ENCODE measurements around the gene TNFSF15.

The TNFSF15 gene

GRCh38 chr9:114798101-114798500, 7.7 kb downstream of the TNFSF15 start:
- H3K4me1 ChIP-seq (ENCODE audit: control insufficient read depth in 1 of 2, insufficient read depth in 1 of 2, low read depth in 1 of 2, low read length in 1 of 2), result no peaks in the 10 kb centered on the region
- H3K4me3 ChIP-seq (ENCODE audit: low read depth in 1 of 2, low read length in 1 of 2), result no peak overlapping the region
- peaks cover 7% of the 10 kb centered on the region for H3K27me3 ChIP-seq
- no peaks in the 10 kb centered on the region for H3K9me3 ChIP-seq
- H3K36me3 ChIP-seq, result no peaks in the 10 kb centered on the region
- no peak overlapping the region for H3K27ac ChIP-seq
- no peak for TF ChIP-seq CTCF (IDR thresholded peaks at IDR 0.05)

- Histone ChIP-seq H3K27me3 (no peaks in the 10 kb centered on the region), H3K27ac (no peak overlapping the region), H3K4me3 (ENCODE audit: low read depth in 1 of 2, low read length in 1 of 2) (no peak overlapping the region), H3K36me3 (no peaks in the 10 kb centered on the region), H3K9me3 (no peaks in the 10 kb centered on the region), H3K4me1 (ENCODE audit: control insufficient read depth in 1 of 2, insufficient read depth in 1 of 2, low read depth in 1 of 2, low read length in 1 of 2) (no peaks in the 10 kb centered on the region)
- TF ChIP-seq CTCF (IDR thresholded peaks at IDR 0.05), result no peak
These were observed 13.4 kb downstream of the TNFSF15 start for GRCh38 chr9:114792396-114792795.

GRCh38 chr9:114791736-114792135, 14.1 kb downstream of the TNFSF15 start:
- TF ChIP-seq CTCF (IDR thresholded peaks at IDR 0.05), result no peak
- no peak overlapping the region for H3K27ac ChIP-seq
- no peaks in the 10 kb centered on the region for H3K4me1 ChIP-seq (ENCODE audit: control insufficient read depth in 1 of 2, insufficient read depth in 1 of 2, low read depth in 1 of 2, low read length in 1 of 2)
- no peak overlapping the region for H3K4me3 ChIP-seq (ENCODE audit: low read depth in 1 of 2, low read length in 1 of 2)
- no peaks in the 10 kb centered on the region for H3K36me3 ChIP-seq
- no peaks in the 10 kb centered on the region for H3K27me3 ChIP-seq
- no peaks in the 10 kb centered on the region for H3K9me3 ChIP-seq

GRCh38 chr9:114791312-114791711, 14.5 kb downstream of the TNFSF15 start:
- H3K36me3 ChIP-seq, result no peaks in the 10 kb centered on the region
- H3K4me3 ChIP-seq (ENCODE audit: low read depth in 1 of 2, low read length in 1 of 2), result no peak overlapping the region
- no peaks in the 10 kb centered on the region for H3K27me3 ChIP-seq
- TF ChIP-seq CTCF (IDR thresholded peaks at IDR 0.05), result no peak
- H3K27ac ChIP-seq, result no peak overlapping the region
- no peaks in the 10 kb centered on the region for H3K9me3 ChIP-seq
- H3K4me1 ChIP-seq (ENCODE audit: control insufficient read depth in 1 of 2, insufficient read depth in 1 of 2, low read depth in 1 of 2, low read length in 1 of 2), result no peaks in the 10 kb centered on the region

- TF ChIP-seq CTCF (IDR thresholded peaks at IDR 0.05), result no peak
- no peak overlapping the region for H3K27ac ChIP-seq
- no peaks in the 10 kb centered on the region for H3K27me3 ChIP-seq
- H3K36me3 ChIP-seq, result no peaks in the 10 kb centered on the region
- H3K4me1 ChIP-seq (ENCODE audit: control insufficient read depth in 1 of 2, insufficient read depth in 1 of 2, low read depth in 1 of 2, low read length in 1 of 2), result no peaks in the 10 kb centered on the region
- no peak overlapping the region for H3K4me3 ChIP-seq (ENCODE audit: low read depth in 1 of 2, low read length in 1 of 2)
- no peaks in the 10 kb centered on the region for H3K9me3 ChIP-seq
These were observed 15.3 kb downstream of the TNFSF15 start for GRCh38 chr9:114790521-114790920.

- TF ChIP-seq CTCF (IDR thresholded peaks at IDR 0.05), result no peak
- Histone ChIP-seq H3K4me3 (ENCODE audit: low read depth in 1 of 2, low read length in 1 of 2) (no peak overlapping the region), H3K27ac (no peak overlapping the region), H3K27me3 (no peaks in the 10 kb centered on the region), H3K9me3 (no peaks in the 10 kb centered on the region), H3K4me1 (ENCODE audit: control insufficient read depth in 1 of 2, insufficient read depth in 1 of 2, low read depth in 1 of 2, low read length in 1 of 2) (no peaks in the 10 kb centered on the region), H3K36me3 (no peaks in the 10 kb centered on the region)
These were observed 16.8 kb downstream of the TNFSF15 start for GRCh38 chr9:114789006-114789405.
